KBM-7 (cell line): ENCODE results near the gene ETFB.

Experiments
- DNase-seq: peaks from one replicate; pipeline ENCODE4 v3.0.0-alpha.2; 2015
- in situ Hi-C: fragments of 300-500 bp; cut with MboI; formaldehyde crosslinking; loops from 2 replicates; pipeline ENCODE4 v1.14.3; 2020; ENCODE audit warnings: low sequenced_read_pairs, low pct_unique_long_range_greater_than_20kb, mixed read lengths

The ETFB gene

GRCh38 chr19:51354742-51355148 lies 11.4 kb downstream of the ETFB start:
- in situ Hi-C loops: no loop called here
- DNase-seq: no peak

DNA sequence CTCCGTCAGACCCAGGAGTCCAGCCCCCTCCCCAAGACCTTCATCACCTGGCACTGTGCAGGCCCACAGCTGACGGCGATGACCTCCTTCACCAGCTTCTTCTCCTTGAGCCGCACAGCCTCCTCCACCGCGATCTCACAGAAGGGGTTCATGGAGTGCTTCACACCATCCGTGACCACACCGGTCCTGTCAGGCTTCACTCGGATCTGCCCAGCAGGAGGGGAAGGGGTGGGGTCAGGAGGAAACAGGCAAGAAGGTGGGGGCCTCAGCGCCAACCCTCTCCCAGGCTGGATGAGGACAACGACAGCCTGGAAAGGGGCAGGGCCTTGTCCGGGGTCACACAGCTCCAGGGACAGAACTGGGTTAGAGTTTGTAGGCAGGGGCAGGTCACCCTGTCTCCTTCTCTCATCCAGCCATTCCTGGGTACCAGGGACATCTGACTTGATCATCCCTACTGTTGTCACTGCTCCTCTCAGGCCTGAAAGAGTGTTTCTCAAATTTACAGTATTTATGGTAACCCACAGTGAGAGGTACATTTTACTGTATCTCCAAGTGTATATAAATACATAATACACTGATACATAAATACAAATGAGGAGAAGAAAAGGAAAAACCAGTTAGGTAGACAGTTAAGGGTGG lies 12.0 kb downstream of the ETFB start:
- DNase-seq: no peak
- in situ Hi-C loops: no loop called here

DNA sequence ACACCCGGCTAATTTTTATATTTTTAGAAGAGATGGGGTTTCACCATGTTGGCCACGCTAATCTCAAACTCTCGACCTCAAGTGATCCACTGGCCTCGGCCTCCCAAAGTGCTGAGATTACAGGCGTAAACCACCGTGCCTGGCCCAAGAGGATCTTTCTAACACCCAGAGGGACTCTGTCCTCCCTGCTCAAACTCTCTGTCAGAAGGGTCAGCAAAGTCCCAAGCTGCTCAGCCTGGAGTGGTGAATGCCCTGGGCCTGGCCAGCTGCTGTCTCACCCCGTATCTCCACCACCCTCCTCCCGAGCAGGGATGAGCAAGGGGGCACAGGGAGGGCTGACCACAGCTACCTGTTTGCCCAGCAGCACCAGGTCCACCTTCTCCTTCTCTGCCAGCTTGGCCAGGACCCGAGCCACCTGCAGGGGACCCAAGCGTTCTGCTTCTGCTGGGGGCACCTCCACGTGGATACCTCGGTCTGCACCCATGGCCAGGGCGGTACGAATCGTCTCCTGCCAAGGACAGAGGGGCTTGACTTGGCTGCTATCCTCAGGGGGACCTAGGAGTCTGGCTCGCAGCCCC lies 13.3 kb downstream of the ETFB start:
- in situ Hi-C loops: no loop called here
- DNase-seq: no peak

DNA sequence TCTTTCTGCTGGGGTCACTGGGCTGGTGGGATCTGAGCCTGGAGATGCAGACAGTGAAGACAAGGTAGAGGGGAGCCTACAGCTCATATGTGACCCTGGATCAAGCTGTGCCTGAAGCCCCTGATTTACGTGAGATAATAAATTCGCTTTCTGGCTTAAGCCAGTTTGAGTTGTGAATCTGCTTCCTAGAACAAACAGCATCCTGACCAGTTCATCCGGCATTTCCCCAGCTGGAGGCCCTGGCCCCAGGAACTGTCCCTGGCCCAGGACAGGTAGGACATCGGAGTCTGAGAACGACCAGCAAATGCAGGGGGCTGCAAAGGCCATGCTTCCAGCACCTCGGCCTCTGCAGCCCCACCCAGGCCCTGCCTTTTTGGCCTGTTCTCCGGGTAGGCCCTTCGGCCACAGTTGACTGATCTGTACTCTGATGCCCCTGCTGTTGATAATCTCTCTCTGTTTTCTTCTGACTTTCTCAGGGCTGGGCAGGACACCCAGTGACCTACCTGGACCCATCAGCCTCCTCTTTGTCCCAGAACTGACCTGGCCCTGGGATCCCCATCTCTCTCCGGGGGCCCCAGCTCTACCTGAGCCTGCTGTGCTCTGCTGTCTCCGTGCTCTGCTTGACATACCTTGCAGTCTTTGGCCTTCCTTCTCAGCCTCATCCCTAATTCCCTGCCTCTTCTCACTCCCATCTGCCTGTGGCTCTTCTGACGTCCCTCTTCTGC lies 14.8 kb downstream of the ETFB start:
- in situ Hi-C loops: no loop called here
- no peak for DNase-seq

DNA sequence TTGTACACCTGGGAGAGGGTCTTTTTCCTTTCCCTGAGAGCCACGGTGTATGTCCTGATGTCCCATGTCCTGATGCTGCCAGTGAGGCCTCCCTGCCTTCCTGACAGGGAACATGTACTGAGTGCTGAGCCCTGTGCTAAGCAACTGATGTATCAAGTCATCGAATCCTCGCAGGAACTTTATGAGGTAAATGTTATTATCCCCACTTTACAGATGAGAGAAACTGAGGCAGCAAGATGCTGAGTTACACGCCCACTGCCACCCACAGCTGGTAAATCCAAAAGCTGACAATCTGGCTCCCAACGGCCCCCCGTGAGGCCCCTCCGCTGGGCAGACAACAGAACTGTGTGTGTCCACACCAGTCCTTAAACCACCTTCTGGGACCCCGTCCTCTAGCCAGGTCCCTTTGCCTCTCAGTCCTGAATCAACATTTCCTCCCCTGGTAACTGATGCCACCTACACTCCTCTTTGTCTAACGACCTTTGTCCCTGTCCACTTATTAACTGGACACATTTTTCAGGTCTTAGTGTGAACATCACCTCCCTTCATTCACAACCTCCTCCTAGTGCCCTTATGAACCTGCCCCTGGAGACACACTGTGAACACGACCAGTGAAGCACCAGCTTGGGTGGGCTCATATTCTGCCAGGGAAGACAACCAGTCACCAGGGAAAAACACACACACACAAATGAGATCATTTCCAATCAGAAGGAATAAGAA lies 18.8 kb downstream of the ETFB start:
- in situ Hi-C loops: no loop called here
- DNase-seq: no peak

DNA sequence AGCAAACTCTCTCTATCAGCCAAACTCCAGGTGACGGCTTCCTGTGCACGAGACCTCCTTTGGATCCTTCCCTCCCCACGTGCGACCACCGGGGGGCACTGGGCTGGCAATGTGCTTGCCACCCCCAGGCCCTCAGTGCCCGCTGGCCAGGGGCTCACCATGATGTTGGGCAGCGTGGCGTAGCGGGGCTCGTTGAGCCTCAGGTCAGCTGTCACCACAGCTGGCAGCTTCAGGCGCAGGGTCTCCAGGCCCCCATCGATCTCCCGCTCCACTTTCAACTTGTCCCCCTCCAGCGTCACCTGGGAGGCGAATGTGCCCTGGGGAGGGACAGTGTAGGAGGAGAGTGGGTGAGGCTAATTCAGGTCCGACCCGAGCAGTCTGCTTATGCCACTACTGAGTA lies 19.4 kb downstream of the ETFB start:
- DNase-seq: no peak
- in situ Hi-C loops: no loop called here

- in situ Hi-C loops: no loop called here
Measured at GRCh38 chr19:51345076-51345620, 21.0 kb downstream of the ETFB start.

GRCh38 chr19:51342631-51343569 lies 23.3 kb downstream of the ETFB start:
- in situ Hi-C loops: no loop called here

More at GRCh38 chr19:51345076-51345620, 21.0 kb downstream of the ETFB start:
- DNase-seq: no peak

DNA sequence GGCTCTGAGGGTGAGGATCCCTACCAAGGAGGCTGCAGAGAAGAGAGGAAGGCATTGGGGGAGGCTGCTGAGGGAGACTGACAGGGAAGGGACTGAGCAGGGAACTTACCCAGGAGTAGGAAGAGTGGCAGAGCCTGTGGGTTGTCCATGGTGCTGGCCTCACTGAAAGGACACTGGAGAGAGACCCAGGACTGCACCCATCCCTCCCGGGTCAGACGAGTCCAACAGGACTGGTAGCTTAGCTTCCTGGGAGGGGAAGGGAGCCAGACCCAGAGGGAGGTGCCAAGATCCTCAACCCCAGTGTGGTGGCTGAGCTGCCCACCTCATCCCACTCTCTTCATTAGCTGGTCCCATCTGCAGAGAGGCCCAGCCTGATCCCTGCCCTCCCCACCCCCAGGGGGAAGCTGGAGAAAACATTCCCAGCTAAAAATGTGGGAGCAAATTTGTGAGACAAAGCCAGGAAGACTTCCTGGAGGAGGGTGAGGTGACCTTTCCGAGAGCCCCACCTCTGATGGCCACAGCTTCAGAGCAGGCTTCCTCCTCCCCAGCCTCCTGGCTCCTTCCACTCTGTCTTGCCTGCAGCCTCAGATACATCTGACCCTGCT lies 24.1 kb downstream of the ETFB start, which contains the start of gene VSIG10L:
TSS of gene VSIG10L (minus strand) at position 164 of the 605 bp plus-strand sequence. CDS start at position 149, 15 bp downstream.
- in situ Hi-C loops: no loop called here
- DNase-seq: no peak

More at GRCh38 chr19:51342631-51343569, 23.3 kb downstream of the ETFB start:
- no peak for DNase-seq

DNA sequence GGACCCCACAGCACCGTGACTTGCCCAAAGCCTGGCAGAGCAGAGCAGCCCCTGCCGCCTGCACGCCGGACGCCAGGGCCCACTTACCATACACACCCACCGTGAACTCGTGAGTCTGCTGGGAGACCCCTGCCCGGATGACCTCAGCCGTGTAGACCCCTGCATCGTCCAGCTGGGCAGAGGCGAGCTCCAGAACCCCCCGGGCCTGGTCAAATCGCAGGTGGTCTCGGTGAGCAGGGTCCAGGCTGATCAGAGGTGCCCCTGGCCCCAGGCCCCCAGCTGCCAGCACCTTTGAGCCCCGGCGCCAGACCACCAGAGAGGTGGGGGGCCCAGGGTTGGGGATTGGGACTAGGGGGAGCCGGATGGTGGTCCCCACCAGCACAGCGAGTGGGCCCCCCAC lies 25.1 kb downstream of the ETFB start:
- DNase-seq: no peak
- in situ Hi-C loops: no loop called here

GRCh38 chr19:51339687-51340656 lies 26.2 kb downstream of the ETFB start:
- in situ Hi-C loops: no loop called here
- DNase-seq: peak; percentile 92

- DNase-seq: no peak
- in situ Hi-C loops: no loop called here
Measured at GRCh38 chr19:51339313-51339686, 26.9 kb downstream of the ETFB start.

GRCh38 chr19:51338563-51339312 lies 27.4 kb downstream of the ETFB start:
- DNase-seq: peak; percentile 88
- in situ Hi-C loops: no loop called here

GRCh38 chr19:51337861-51338562 lies 28.2 kb downstream of the ETFB start:
- in situ Hi-C loops: no loop called here
- DNase-seq: no peak

DNA sequence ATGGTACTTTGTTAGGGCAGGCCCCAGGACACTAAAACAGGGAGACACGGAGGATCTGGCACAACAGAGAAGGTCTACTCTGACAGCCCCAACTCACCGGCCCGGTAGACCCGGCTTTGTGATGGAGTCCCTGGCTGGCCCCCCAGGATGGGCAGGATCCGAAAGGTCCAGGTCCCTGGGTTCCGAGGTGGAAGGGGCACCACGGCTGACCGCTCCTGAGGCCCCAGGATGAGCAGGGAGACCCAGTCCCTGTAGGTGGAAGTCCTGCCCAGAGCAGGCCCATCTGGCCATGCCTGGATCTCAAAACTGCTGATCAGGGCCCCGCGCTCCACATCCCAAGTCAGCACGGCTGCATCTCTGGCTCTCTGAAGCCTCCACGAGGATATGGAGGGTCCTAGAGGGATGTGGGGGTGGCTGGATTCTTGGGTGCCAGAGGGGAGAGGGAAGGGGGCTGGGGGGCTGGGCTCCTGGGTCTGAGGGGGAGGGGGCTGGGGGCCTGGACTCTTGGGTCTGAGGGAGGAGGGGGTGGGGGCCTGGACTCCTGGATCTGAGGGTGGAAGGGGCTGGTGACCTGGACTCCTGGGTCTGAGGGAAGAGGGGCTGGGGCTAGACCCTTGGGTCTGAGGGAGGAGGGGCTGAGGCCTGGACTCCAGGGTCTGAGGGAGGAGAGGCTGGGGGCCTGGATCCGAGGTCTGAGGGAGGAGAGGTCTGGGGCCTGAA lies 28.9 kb downstream of the ETFB start:
- in situ Hi-C loops: no loop called here
- no peak for DNase-seq
